IMR-90 (cell line): ENCODE results near the gene TMEM256. TPM values are rescaled to one million over a fixed set of nuclear protein-coding genes. Genes with fewer than 3 reads are reported as not detected.

Experiments used
- ATAC-seq: fragments of 200-7000 bp; cut with Tn5 transposase; 2 replicates; pipeline ENCODE4 v1.9.1; 2020; ENCODE audit warnings: low read depth, mild to moderate bottlenecking, moderate library complexity
- BruUV-seq: library from RNA; stranded (reverse); fragments of 400-500 nt; replicated peaks from 2 replicates; lab custom pipeline; 2021; lab: Mats Ljungman, UMichigan
- CTCF ChIA-PET: fragments of 300-600 bp; formaldehyde crosslinking; extraction: SDS; loops from one replicate; lab custom pipeline; 2021; ENCODE audit warnings: antibody characterized with exemption; lab: Yijun Ruan, JAX
- POLR2A ChIA-PET: fragments of 300-600 bp; sonication (Branson Sonifier 250); formaldehyde crosslinking; loops from one replicate; lab custom pipeline; 2022; ENCODE audit warnings: antibody characterized with exemption; ENCODE audit not compliant: unreplicated experiment; lab: Charles Lee
- DNase-seq: peaks from one replicate; pipeline ENCODE4 v3.0.0; 2013
- H2AFZ ChIP-seq: replicated peaks from 2 replicates; pipeline ENCODE3; 2013; ENCODE audit warnings: low read length, mild to moderate bottlenecking; ENCODE audit not compliant: poor library complexity
- H2AK5ac ChIP-seq: 2 replicates; pipeline ENCODE4 v1.6.1; 2013; ENCODE audit warnings: low read depth, low read length, inconsistent platforms
- H2AK9ac ChIP-seq: replicated peaks from 2 replicates; pipeline ENCODE3; 2013; ENCODE audit warnings: mild to moderate bottlenecking, low read depth, low read length, moderate library complexity; ENCODE audit not compliant: poor library complexity
- H2BK120ac ChIP-seq: 2 replicates; pipeline ENCODE4 v1.6.1; 2013; ENCODE audit warnings: low read depth, low read length, inconsistent platforms
- H2BK15ac ChIP-seq: 3 replicates; pipeline ENCODE4 v1.6.1; 2013; ENCODE audit warnings: low read depth, low read length, inconsistent platforms
- H2BK20ac ChIP-seq: 2 replicates; pipeline ENCODE4 v1.6.1; 2013; ENCODE audit warnings: low read depth, mild to moderate bottlenecking, inconsistent platforms, low read length, moderate library complexity
- H2BK5ac ChIP-seq: 2 replicates; pipeline ENCODE4 v1.6.1; 2013; ENCODE audit warnings: mild to moderate bottlenecking, low read depth, low read length, inconsistent platforms; ENCODE audit not compliant: poor library complexity, severe bottlenecking
- H3K14ac ChIP-seq: replicated peaks from 2 replicates; pipeline ENCODE4 v1.6.1; 2013; ENCODE audit warnings: low read depth, low read length, inconsistent platforms
- H3K18ac ChIP-seq: 2 replicates; pipeline ENCODE4 v1.6.1; 2013; ENCODE audit warnings: low read depth, low read length, control low read depth
- H3K23ac ChIP-seq: 2 replicates; pipeline ENCODE4 v1.6.1; 2013; ENCODE audit warnings: low read depth, low read length, inconsistent platforms
- H3K27ac ChIP-seq: 2 replicates; pipeline ENCODE4 v1.5.1; 2013; ENCODE audit warnings: mild to moderate bottlenecking, control low read depth, low read length; ENCODE audit not compliant: insufficient read depth
- H3K27me3 ChIP-seq: 2 replicates; pipeline ENCODE4 v1.6.1; 2013; ENCODE audit warnings: low read length; ENCODE audit not compliant: control insufficient read depth, insufficient read depth
- H3K36me3 ChIP-seq: 2 replicates; pipeline ENCODE4 v1.6.1; 2013; ENCODE audit warnings: low read length, mixed read lengths; ENCODE audit not compliant: control insufficient read depth, insufficient read depth
- H3K4ac ChIP-seq: 2 replicates; pipeline ENCODE4 v1.6.1; 2013; ENCODE audit warnings: low read depth, low read length, inconsistent platforms
- H3K4me1 ChIP-seq: 2 replicates; pipeline ENCODE4 v1.6.1; 2013; ENCODE audit warnings: low read length, mixed read lengths; ENCODE audit not compliant: control insufficient read depth, insufficient read depth
- H3K4me2 ChIP-seq: 2 replicates; pipeline ENCODE4 v1.6.1; 2013; ENCODE audit warnings: low read depth, mild to moderate bottlenecking, control low read depth, low read length, moderate library complexity
- H3K4me3 ChIP-seq: 2 replicates; pipeline ENCODE4 v1.5.1; 2013; ENCODE audit warnings: low read depth, mild to moderate bottlenecking, control low read depth, low read length, moderate library complexity; ENCODE audit not compliant: insufficient read depth
- H3K56ac ChIP-seq: 2 replicates; pipeline ENCODE4 v1.6.1; 2013; ENCODE audit warnings: low read length, inconsistent platforms; ENCODE audit not compliant: insufficient read depth; ENCODE audit errors: extremely low read depth
- H3K79me1 ChIP-seq, 2 experiments: 2 replicates each; pipeline ENCODE4 v1.6.1; 2013; ENCODE audit warnings: low read length in 2 of 2, inconsistent platforms in 1 of 2, low read depth in 1 of 2
- H3K9ac ChIP-seq: 2 replicates; pipeline ENCODE4 v1.6.1; 2013; ENCODE audit warnings: low read depth, low read length, control low read depth
- H3K9me1 ChIP-seq: 2 replicates; pipeline ENCODE4 v1.6.1; 2013; ENCODE audit warnings: low read length, inconsistent platforms; ENCODE audit not compliant: insufficient read depth
- H3K9me3 ChIP-seq: 2 replicates; pipeline ENCODE4 v1.6.1; 2013; ENCODE audit warnings: low read length; ENCODE audit not compliant: control insufficient read depth, insufficient read depth
- H4K20me1 ChIP-seq: 2 replicates; pipeline ENCODE4 v1.6.1; 2013; ENCODE audit warnings: low read length, inconsistent platforms; ENCODE audit not compliant: insufficient read depth
- H4K5ac ChIP-seq: 2 replicates; pipeline ENCODE4 v1.6.1; 2013; ENCODE audit warnings: mild to moderate bottlenecking, low read depth, low read length, control low read depth
- H4K8ac ChIP-seq, 2 experiments: 2 replicates each; pipeline ENCODE4 v1.6.1; 2013; ENCODE audit warnings: low read depth in 2 of 2, low read length in 2 of 2, control low read depth in 1 of 2, inconsistent platforms in 1 of 2
- H4K91ac ChIP-seq: 2 replicates; pipeline ENCODE4 v1.6.1; 2013; ENCODE audit warnings: low read depth, low read length, inconsistent platforms; ENCODE audit not compliant: insufficient read depth
- BHLHE40 ChIP-seq: fragments of 150-350 bp; IDR thresholded peaks from 2 replicates; pipeline ENCODE4 v1.6.1; 2016; ENCODE audit warnings: mild to moderate bottlenecking, low read depth, low read length
- CEBPB ChIP-seq: IDR thresholded peaks from 2 replicates; pipeline ENCODE4 v1.6.1; 2012; ENCODE audit warnings: low read depth, low read length, improper control_type of control experiment
- CHD1 ChIP-seq: IDR thresholded peaks from 2 replicates; pipeline ENCODE4 v1.6.1; 2012; ENCODE audit warnings: low read depth, low read length, improper control_type of control experiment
- MAFK ChIP-seq: IDR thresholded peaks from 2 replicates; pipeline ENCODE4 v1.6.1; 2012; ENCODE audit warnings: low read depth, low read length, improper control_type of control experiment
- MAZ ChIP-seq: IDR thresholded peaks from 2 replicates; pipeline ENCODE4 v1.6.1; 2012; ENCODE audit warnings: low read depth, mild to moderate bottlenecking, low read length, improper control_type of control experiment, moderate library complexity, borderline replicate concordance
- NFE2L2 ChIP-seq: fragments of 150-350 bp; IDR thresholded peaks from 2 replicates; pipeline ENCODE4 v1.6.1; 2016; ENCODE audit warnings: low read depth, mild to moderate bottlenecking, low read length
- POLR2A ChIP-seq: IDR thresholded peaks from 2 replicates; pipeline ENCODE4 v1.6.1; 2012; ENCODE audit warnings: mild to moderate bottlenecking, low read depth, low read length
- RAD21 ChIP-seq: IDR thresholded peaks from 2 replicates; pipeline ENCODE4 v1.6.1; 2012; ENCODE audit warnings: low read length, improper control_type of control experiment
- RFX5 ChIP-seq: IDR thresholded peaks from 2 replicates; pipeline ENCODE4 v1.8.0; 2012; ENCODE audit warnings: low read depth, mild to moderate bottlenecking, low read length, moderate library complexity
- SMC3 ChIP-seq: fragments of 150-350 bp; IDR thresholded peaks from 2 replicates; pipeline ENCODE4 v1.6.1; 2016; ENCODE audit warnings: low read depth, mild to moderate bottlenecking, antibody characterized with exemption, low read length, moderate library complexity
- WGBS, 2 experiments: methylation state at CpG; one replicate each; pipeline versions ENCODE4 v1.1.5 to v1.1.7; 2013; ENCODE audit warnings: missing lambda C conversion rate in 2 of 2; ENCODE audit not compliant: insufficient read length in 1 of 2; ENCODE audit errors: extremely low coverage in 2 of 2; 5-methylcytosine and 5-hydroxymethylcytosine counted together
- dilution Hi-C: fragments of 300-500 bp; cut with HindIII; formaldehyde crosslinking; loops from one replicate; pipeline ENCODE4 v1.14.3; 2018; ENCODE audit warnings: low sequenced_read_pairs; ENCODE audit not compliant: unreplicated experiment
- in situ Hi-C: fragments of 300-500 bp; cut with MboI; formaldehyde crosslinking; loops from 3 replicates; pipeline ENCODE4 v1.14.3; 2019; ENCODE audit warnings: low sequenced_read_pairs, inconsistent platforms, mixed read lengths
- intact Hi-C: fragments of 100-400 bp; cut with micrococcal nuclease; formaldehyde crosslinking; loops from 2 replicates; pipeline ENCODE4 v1.10.0; 2022
- polyA plus RNA-seq, 3 experiments: library from polyadenylated mRNA; depleted of rRNA; stranded (reverse); fragments of >200 nt; gene quantifications; 2 replicates each; pipeline ENCODE4 v1.2.3, GENCODE V29; 2012; ENCODE audit warnings: low replicate concordance in 1 of 3
- total RNA-seq: library from RNA; depleted of rRNA; stranded (reverse); fragments of >200 nt; gene quantifications from 2 replicates; pipeline ENCODE4 v1.2.3, GENCODE V29; 2012
- TF ChIP-seq, protein P1 (sequence below): fragments of 150-350 bp; IDR thresholded peaks from 2 replicates; pipeline ENCODE4 v1.6.1; 2017; ENCODE audit warnings: mild to moderate bottlenecking, antibody characterized with exemption, low read length, low read depth

TMEM256 gene
- total and polyA plus RNA-seq, 2 of the 4 experiments (the other 2 are of a cell fraction): 38.4 to 174 TPM

DNA sequence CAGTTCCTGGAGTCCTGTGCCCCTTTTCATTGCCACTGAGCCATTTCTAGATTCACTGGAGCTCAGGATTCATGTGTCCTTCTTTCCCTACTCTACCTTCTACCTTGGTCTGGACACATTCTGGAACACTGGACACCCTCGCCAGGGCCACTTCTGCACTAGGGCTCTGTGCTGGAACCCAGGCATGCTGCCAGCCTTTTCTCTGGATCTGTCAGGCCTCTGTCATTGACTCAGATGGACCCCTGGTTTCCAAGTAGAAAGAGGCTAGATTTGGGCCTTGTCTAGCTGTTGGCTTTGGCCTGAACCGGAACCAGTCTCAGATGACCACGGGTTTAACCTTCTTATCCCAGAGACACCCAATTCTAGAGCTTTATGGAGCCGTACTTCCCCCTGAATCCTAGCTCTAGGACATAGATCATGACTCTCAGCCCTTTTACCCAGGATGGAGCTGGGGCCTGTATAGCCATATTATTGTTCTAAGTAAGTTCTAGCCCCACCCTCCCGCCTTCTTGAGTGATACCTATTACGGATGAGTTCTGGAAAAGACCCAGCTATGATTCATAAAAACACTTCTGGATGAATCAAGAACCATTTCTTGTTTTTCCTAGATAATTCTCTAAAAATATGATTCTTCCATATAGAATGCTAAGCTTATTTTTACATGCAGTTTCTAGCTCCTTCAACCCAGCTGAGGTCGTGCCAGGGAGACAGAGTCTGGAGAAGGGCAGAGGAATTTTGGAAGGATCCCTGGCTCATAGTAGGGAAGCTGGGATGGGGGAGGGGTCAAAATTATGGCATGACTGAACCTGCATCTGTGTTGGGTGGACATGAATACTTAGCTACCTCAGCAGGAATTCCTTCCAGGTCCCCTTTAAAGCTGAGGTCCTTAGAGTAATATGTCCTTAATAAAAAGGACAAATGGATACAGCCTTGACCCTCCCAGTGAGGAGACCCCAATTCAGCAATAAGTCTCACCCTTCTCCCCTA is 39.9 kb upstream of the TMEM256 start:
- Histone ChIP-seq H3K18ac (no peak overlapping the region), H2BK120ac (0 out of 2 replicates have a peak overlapping the region, but pooled peaks have one; percentile 40), H2AK5ac (peak overlapping the region; percentile 13; the same call in 1 of the 2 replicates), H3K79me1 (no peaks in the 10 kb centered on the region), H2BK20ac (peak overlapping the region; percentile 33; the same call in 1 of the 2 replicates), H2BK5ac (peak overlapping the region; percentile 10), H3K14ac (no peak overlapping the region), H4K91ac (peak overlapping the region; percentile 49; the same call in 1 of the 2 replicates), H3K4me2 (no peak overlapping the region), H2AFZ (no peak overlapping the region), H4K5ac (no peak overlapping the region), H3K27me3 (peaks cover 47% of the 10 kb centered on the region), H3K4me1 (peaks cover 22% of the 10 kb centered on the region), H2AK9ac (peak overlapping the region; percentile 33), H3K9ac (no peak overlapping the region), H3K56ac (no peak overlapping the region), H3K23ac (no peak overlapping the region; the same call in 1 of the 2 replicates), H3K4ac (no peak overlapping the region), H3K27ac (no peak overlapping the region), H3K36me3 (no peaks in the 10 kb centered on the region), H3K9me1 (0 out of 2 replicates have a peak, but pooled peaks cover 8% of the 10 kb centered on the region), H4K8ac (no peak overlapping the region), H3K4me3 (no peak overlapping the region), H3K9me3 (no peaks in the 10 kb centered on the region), H4K20me1 (0 out of 2 replicates have a peak, but pooled peaks cover 3% of the 10 kb centered on the region), H2BK15ac (no peak overlapping the region)
- BruUV-seq: no TSS peak
- dilution Hi-C loops: no loop called here
- intact Hi-C loops: no loop called here
- POLR2A ChIA-PET: interaction anchor here (0.7 kb wide), 1 partner anchor 34 kb away, joined by 3 read pairs; no protein-coding TSS in a partner anchor
- in situ Hi-C loops: no loop called here
- CTCF ChIA-PET: no interaction called here
- WGBS, 2 experiments: 100% methylated on average over 1 of the region's 7 CpGs; no CpG with 5 or more reads in 1 of the 2 experiments
- ATAC-seq (no peak), DNase-seq (peak; percentile 75)
- TF ChIP-seq RFX5 (no peak), MAFK (no peak), POLR2A (no peak), CEBPB (no peak), BHLHE40 (no peak), RAD21 (no peak), NFE2L2 (no peak), SMC3 (no peak), MAZ (no peak), CHD1 (no peak)
- TF ChIP-seq, protein P1, sequence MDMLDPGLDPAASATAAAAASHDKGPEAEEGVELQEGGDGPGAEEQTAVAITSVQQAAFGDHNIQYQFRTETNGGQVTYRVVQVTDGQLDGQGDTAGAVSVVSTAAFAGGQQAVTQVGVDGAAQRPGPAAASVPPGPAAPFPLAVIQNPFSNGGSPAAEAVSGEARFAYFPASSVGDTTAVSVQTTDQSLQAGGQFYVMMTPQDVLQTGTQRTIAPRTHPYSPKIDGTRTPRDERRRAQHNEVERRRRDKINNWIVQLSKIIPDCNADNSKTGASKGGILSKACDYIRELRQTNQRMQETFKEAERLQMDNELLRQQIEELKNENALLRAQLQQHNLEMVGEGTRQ: no peak
